ENCODE measurements around the gene ACSS1. TPM values are rescaled to one million over a fixed set of nuclear protein-coding genes. Genes with fewer than 3 reads are reported as not detected.

Gene ACSS1
- total and polyA plus RNA-seq, 7 donors = 8.8 to 53.3 (median 16.8) TPM

DNA sequence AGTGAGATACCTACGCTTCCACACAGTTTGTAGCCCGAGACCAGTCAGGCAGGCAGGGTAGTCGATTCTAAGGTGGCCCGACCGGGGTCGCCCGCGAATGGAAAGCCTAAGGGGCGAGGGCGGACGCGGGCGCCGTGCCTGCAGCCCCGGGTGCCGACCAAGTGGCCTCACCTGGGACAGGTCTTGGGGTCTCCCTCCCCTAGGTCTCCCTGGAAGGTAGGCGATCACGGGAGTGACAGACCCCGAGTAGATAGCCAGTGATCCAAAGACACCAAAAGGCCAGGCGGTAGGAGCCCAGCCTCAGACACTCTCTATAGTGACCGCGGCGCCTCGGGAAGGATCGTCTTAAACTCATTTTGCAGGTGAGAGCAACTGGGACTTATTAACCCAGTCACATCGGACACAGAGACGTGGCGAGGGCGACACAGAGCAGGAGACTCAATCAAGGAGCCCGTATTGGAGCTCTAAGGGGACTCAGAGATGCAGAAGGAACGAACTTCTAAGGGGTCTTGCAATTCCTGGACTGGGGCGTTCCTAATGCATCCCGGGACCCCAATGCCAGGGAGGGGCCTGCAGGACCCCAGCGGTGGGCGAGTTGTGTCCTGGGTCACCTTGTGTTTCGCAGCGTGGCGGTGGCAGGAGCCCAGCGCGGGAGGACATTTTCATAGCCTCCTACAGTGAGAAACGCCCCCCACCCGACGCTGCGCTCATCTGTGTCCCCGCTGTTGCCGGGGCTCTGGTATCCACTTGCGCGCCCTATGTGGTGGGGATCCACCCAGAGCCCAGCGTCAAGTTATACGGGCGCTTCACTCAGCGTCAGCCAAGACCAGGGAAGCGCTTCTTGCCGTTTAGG is 26.1 kb upstream of the ACSS1 start:
- ATAC-seq (peak in 3 of 4 donors; percentile 55 to 82 (median 64)), DNase-seq (peak in 1 of 2 donors; percentile 60)
- H3K27ac ChIP-seq = no peak overlapping the region
- H3K4me3 ChIP-seq = peak overlapping the region; percentile 2
- peaks cover 0 to 81% (median 34%) of the 10 kb centered on the region in 3 donors for H3K27me3 ChIP-seq (ENCODE audit: insufficient read depth in 3 of 3, low read length in 2 of 3)
- 5 to 6% (median 6%) methylated on average over 54 of the region's 54 CpGs for WGBS, 3 donors
- TF ChIP-seq, protein P1, sequence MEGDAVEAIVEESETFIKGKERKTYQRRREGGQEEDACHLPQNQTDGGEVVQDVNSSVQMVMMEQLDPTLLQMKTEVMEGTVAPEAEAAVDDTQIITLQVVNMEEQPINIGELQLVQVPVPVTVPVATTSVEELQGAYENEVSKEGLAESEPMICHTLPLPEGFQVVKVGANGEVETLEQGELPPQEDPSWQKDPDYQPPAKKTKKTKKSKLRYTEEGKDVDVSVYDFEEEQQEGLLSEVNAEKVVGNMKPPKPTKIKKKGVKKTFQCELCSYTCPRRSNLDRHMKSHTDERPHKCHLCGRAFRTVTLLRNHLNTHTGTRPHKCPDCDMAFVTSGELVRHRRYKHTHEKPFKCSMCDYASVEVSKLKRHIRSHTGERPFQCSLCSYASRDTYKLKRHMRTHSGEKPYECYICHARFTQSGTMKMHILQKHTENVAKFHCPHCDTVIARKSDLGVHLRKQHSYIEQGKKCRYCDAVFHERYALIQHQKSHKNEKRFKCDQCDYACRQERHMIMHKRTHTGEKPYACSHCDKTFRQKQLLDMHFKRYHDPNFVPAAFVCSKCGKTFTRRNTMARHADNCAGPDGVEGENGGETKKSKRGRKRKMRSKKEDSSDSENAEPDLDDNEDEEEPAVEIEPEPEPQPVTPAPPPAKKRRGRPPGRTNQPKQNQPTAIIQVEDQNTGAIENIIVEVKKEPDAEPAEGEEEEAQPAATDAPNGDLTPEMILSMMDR (IDR thresholded peaks at IDR 0.05) = no peak
- intact Hi-C loops (cut with DNase I) = loop anchor here in 1 of 2 donors (5.0 to 10.0 kb wide), 2 partner anchors 93 to 321 kb away; partner anchors contain the start of gene GINS1
- H3K9me3 ChIP-seq = no peaks in the 10 kb centered on the region
- H3K4me1 ChIP-seq = peaks cover 13% of the 10 kb centered on the region
- H3K36me3 ChIP-seq (ENCODE audit: insufficient read depth in 1 of 2, low read depth in 1 of 2) = no peaks in the 10 kb centered on the region

DNA sequence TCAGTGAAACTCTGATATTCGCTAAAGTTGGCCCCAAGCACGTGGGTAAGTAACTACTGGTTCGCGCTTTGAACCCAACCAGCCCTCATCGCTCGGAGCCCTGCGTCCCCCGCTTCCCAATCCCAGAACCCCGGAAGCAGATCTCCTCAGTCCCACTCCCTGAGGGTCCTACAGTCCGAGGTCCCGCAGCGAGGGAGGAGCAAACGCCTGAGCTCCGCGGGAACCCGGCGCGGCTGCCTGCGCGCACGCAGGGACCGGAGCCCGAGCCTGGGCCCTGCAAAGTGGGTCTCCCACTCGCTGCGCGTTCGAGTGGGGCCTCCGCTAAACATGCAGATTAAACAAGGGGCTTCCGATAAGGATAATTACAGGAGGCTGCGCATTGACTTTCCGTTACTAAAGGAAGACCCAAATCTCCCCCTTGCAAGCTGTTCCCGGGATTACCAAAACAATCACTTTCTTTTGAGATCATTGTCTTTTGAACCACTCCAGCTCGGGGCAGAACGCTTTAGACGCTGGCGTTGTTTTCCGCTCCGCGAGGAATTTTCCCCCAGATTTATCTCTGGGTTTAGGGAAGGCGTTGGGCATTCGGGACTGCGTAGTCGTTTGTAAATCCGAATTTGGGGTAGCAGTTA is 25.3 kb upstream of the ACSS1 start:
- TF ChIP-seq, protein P1 (IDR thresholded peaks at IDR 0.05) = no peak
- Histone ChIP-seq H3K27ac (no peak overlapping the region), H3K9me3 (no peaks in the 10 kb centered on the region), H3K4me1 (peaks cover 13% of the 10 kb centered on the region), H3K27me3 (ENCODE audit: insufficient read depth in 3 of 3, low read length in 2 of 3) (peaks cover 0 to 83% (median 34%) of the 10 kb centered on the region in 3 donors), H3K4me3 (peak overlapping the region; percentile 2), H3K36me3 (ENCODE audit: insufficient read depth in 1 of 2, low read depth in 1 of 2) (no peaks in the 10 kb centered on the region)
- ATAC-seq (no peak), DNase-seq (peak in 1 of 2 donors; percentile 27)
- 4% methylated on average over 42 to 44 of the region's 44 CpGs for WGBS, 3 donors
- intact Hi-C loops (cut with DNase I) = loop anchor here in 1 of 2 donors (5.0 to 10.0 kb wide), 2 partner anchors 94 to 322 kb away; partner anchors contain the start of gene GINS1

DNA sequence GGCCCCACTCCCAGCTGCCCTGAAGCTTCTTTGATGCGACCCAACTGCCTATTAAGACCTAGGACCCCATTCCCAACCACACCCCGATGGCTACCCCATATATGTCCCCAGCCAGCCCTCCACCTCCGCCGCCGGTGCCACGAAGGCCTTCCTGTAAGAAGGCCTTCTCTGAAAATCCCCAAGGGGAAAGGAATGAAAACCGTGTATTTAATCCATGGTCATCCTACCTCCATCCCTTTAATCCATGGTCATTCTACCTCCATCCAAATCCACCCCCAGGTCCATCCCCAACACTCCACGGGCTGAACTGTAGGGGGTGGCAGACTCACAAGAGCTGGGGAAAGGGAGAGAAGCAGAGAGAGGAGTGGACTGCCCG is 24.5 kb upstream of the ACSS1 start:
- no peaks in the 10 kb centered on the region for H3K36me3 ChIP-seq (ENCODE audit: insufficient read depth in 1 of 2, low read depth in 1 of 2)
- peaks cover 13% of the 10 kb centered on the region for H3K4me1 ChIP-seq
- no peak for ATAC-seq
- intact Hi-C loops (cut with DNase I) = loop anchor here in 1 of 2 donors (5.0 to 10.0 kb wide), 2 partner anchors 95 to 322 kb away; partner anchors contain the start of gene GINS1
- TF ChIP-seq, protein P1 (IDR thresholded peaks at IDR 0.05) = no peak
- peak in 1 of 2 donors; percentile 52 for DNase-seq
- H3K4me3 ChIP-seq = no peak overlapping the region
- 16 to 22% (median 17%) methylated on average over 9 of the region's 9 CpGs for WGBS, 3 donors
- H3K9me3 ChIP-seq = no peaks in the 10 kb centered on the region
- no peak overlapping the region for H3K27ac ChIP-seq
- peaks cover 0 to 82% (median 34%) of the 10 kb centered on the region in 3 donors for H3K27me3 ChIP-seq (ENCODE audit: insufficient read depth in 3 of 3, low read length in 2 of 3)

DNA sequence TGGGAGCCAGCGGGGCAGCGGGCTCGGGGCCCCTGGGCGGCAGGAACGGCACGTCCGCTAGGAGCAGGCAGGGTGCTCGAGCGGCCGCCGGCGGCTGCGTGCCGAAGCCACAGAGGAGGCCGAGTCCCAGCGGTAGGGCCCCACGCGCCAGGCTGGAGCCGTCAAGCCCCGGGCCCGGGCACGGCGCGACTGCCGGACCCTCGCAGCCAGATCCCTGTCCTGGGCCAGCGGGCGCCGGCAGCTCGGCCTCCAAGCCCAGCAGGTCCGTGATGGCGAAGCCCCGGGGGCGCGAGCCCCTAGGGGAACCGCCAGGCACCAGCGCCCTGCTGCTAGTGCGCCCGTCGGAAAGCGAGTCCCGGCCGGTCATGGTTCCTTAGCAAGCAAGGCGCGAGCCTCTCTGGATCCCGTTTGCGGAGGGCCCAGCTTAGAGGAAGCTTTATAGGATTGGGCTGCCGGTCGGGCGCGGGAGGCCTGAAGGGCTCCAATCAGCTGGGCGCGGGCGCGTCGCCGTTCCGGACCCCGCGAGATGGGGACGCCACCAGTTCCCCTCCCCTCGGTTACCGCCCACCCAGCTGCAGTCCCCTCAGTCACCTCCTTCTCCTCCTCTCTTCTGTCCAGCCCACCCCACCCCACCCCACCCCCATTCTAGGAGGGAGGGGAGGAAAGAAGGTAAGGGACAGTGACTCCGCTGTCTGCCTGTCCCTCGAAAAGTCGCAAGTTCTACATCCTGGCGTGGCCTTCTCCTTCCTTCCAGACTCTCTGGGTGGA is 24.0 kb upstream of the ACSS1 start, which contains the start of gene VSX1:
Gene VSX1 (minus strand): TSS at position 412 of the 768 bp plus-strand sequence. CDS start 45 bp downstream, at position 367.
- Histone ChIP-seq H3K4me3 (peak within 1 kb of the TSS; percentile 1), H3K36me3 (ENCODE audit: insufficient read depth in 1 of 2, low read depth in 1 of 2) (no peaks in the 10 kb centered on the region), H3K27me3 (ENCODE audit: insufficient read depth in 3 of 3, low read length in 2 of 3) (peaks cover 0 to 78% (median 34%) of the 10 kb centered on the region in 3 donors), H3K27ac (no peak within 1 kb of the TSS), H3K4me1 (peaks cover 18% of the 10 kb centered on the region), H3K9me3 (no peaks in the 10 kb centered on the region)
- WGBS, 3 donors = 4 to 6% (median 4%) methylated on average over 55 to 67 of the region's 67 CpGs
- TF ChIP-seq, protein P1 (IDR thresholded peaks at IDR 0.05) = no peak
- peak in 1 of 2 donors; percentile 37 for DNase-seq
- intact Hi-C loops (cut with DNase I) = loop anchor here in 1 of 2 donors (5.0 to 10.0 kb wide), 2 partner anchors 95 to 323 kb away; partner anchors contain the start of gene GINS1
- ATAC-seq = no peak

Measured in psoas muscle (tissue), 8 donors.